Measurements from ENCODE around the gene ALK. TPM values are rescaled to one million over a fixed set of nuclear protein-coding genes. Genes with fewer than 3 reads are reported as not detected.

ALK gene
- total and polyA plus RNA-seq, 10 of the 15 experiments (the other 5 are each of a cell fraction or from before 2014, with no cell fraction given) = 0.11 TPM; not detected in 9

GRCh38 chr2:29311458-29311857 lies 609.9 kb downstream of the ALK start:
- no peaks in the 10 kb centered on the region for H3K36me3 ChIP-seq (ENCODE audit: control insufficient read depth in 2 of 2, insufficient read depth in 2 of 2, low read length in 1 of 2)
- H3K9ac ChIP-seq (ENCODE audit: control insufficient read depth, insufficient read depth, low read length) = no peak overlapping the region
- no peak for DNase-seq (ENCODE audit: low read depth, low spot score)
- H3K27me3 ChIP-seq (replicated peaks in 1 of 2; ENCODE audit: control insufficient read depth in 2 of 2, insufficient read depth in 2 of 2, low read length in 1 of 2) = no peaks in the 10 kb centered on the region
- no peak for FAIRE-seq
- WGBS (ENCODE audit: insufficient coverage, insufficient replicate concordance, low lambda C conversion rate, missing lambda C conversion rate) = 54% methylated on average over 5 of the region's 5 CpGs
- H3K4me2 ChIP-seq (ENCODE audit: control insufficient read depth, insufficient read depth) = no peak overlapping the region
- no peak overlapping the region for H3K27ac ChIP-seq (ENCODE audit: control insufficient read depth, insufficient read depth)
- SMC1A ChIA-PET (ENCODE audit: uncharacterized antibody, unreplicated experiment) = no interaction called here
- POLR2A ChIA-PET = no interaction called here
- no peak overlapping the region for H2AFZ ChIP-seq (ENCODE audit: control insufficient read depth, low read depth, low read length)
- no TSS peak for BruUV-seq (replicated peaks)
- H3K79me2 ChIP-seq (ENCODE audit: control insufficient read depth, insufficient read depth, low read length) = no peaks in the 10 kb centered on the region
- H3K4me1 ChIP-seq (ENCODE audit: control insufficient read depth, insufficient read depth, low read length) = peaks cover 33% of the 10 kb centered on the region
- in situ Hi-C loops (cut with MboI) = no loop called here
- H3K4me3 ChIP-seq = no peak overlapping the region
- H3K9me3 ChIP-seq (replicated peaks; ENCODE audit: control insufficient read depth, insufficient read depth, low read length) = no peaks in the 10 kb centered on the region
- CTCF ChIA-PET = no interaction called here
- no peak for ATAC-seq
- no peaks in the 10 kb centered on the region for H4K20me1 ChIP-seq (ENCODE audit: control insufficient read depth, insufficient read depth)
- RAD21 ChIA-PET (ENCODE audit: unreplicated experiment) = interaction anchor here (0.5 to 1.3 kb wide), 2 partner anchors 11 to 529 kb away, joined by 3 to 5 read pairs; no protein-coding TSS in a partner anchor
- intact Hi-C loops (cut with micrococcal nuclease; ENCODE audit: unreplicated experiment) = loop anchor here (10.0 kb wide), 2 partner anchors 273 to 413 kb away; no protein-coding TSS in a partner anchor
- TF ChIP-seq GABPA (IDR thresholded peaks at IDR 0.05; ENCODE audit: low read depth) (no peak), BRCA1 (IDR thresholded peaks at IDR 0.05; ENCODE audit: low read depth, low read length) (no peak), SMARCA5 (IDR thresholded peaks at IDR 0.05) (no peak), HDAC6 (IDR thresholded peaks at IDR 0.05; ENCODE audit: unreplicated experiment) (no peak), POLR2A (IDR thresholded peaks at IDR 0.05; ENCODE audit: low read depth, low read length) (no peak), MYB (IDR thresholded peaks at IDR 0.05; ENCODE audit: borderline replicate concordance, low read depth, low read length) (no peak), CHD4 (IDR thresholded peaks at IDR 0.05) (no peak), CTCF (IDR thresholded peaks at IDR 0.05 in 2 of 3, conservative IDR thresholded peaks at IDR 0.05 in 1 of 3; ENCODE audit: control insufficient read depth in 2 of 3, extremely low read depth in 1 of 3, insufficient read depth in 1 of 3, low read depth in 3 of 3, low read length in 3 of 3) (no peak), SPI1 (IDR thresholded peaks at IDR 0.05; ENCODE audit: borderline replicate concordance, insufficient read depth, low read depth, low read length) (no peak), BMI1 (IDR thresholded peaks at IDR 0.05; ENCODE audit: borderline replicate concordance) (no peak)
- TF ChIP-seq, protein P1, sequence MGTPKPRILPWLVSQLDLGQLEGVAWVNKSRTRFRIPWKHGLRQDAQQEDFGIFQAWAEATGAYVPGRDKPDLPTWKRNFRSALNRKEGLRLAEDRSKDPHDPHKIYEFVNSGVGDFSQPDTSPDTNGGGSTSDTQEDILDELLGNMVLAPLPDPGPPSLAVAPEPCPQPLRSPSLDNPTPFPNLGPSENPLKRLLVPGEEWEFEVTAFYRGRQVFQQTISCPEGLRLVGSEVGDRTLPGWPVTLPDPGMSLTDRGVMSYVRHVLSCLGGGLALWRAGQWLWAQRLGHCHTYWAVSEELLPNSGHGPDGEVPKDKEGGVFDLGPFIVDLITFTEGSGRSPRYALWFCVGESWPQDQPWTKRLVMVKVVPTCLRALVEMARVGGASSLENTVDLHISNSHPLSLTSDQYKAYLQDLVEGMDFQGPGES (IDR thresholded peaks at IDR 0.05) = no peak
- TF ChIP-seq, protein P2, sequence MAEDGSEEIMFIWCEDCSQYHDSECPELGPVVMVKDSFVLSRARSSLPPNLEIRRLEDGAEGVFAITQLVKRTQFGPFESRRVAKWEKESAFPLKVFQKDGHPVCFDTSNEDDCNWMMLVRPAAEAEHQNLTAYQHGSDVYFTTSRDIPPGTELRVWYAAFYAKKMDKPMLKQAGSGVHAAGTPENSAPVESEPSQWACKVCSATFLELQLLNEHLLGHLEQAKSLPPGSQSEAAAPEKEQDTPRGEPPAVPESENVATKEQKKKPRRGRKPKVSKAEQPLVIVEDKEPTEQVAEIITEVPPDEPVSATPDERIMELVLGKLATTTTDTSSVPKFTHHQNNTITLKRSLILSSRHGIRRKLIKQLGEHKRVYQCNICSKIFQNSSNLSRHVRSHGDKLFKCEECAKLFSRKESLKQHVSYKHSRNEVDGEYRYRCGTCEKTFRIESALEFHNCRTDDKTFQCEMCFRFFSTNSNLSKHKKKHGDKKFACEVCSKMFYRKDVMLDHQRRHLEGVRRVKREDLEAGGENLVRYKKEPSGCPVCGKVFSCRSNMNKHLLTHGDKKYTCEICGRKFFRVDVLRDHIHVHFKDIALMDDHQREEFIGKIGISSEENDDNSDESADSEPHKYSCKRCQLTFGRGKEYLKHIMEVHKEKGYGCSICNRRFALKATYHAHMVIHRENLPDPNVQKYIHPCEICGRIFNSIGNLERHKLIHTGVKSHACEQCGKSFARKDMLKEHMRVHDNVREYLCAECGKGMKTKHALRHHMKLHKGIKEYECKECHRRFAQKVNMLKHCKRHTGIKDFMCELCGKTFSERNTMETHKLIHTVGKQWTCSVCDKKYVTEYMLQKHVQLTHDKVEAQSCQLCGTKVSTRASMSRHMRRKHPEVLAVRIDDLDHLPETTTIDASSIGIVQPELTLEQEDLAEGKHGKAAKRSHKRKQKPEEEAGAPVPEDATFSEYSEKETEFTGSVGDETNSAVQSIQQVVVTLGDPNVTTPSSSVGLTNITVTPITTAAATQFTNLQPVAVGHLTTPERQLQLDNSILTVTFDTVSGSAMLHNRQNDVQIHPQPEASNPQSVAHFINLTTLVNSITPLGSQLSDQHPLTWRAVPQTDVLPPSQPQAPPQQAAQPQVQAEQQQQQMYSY (CRISPR knock-in tag; IDR thresholded peaks at IDR 0.05) = no peak
- TF ChIP-seq, protein P3, sequence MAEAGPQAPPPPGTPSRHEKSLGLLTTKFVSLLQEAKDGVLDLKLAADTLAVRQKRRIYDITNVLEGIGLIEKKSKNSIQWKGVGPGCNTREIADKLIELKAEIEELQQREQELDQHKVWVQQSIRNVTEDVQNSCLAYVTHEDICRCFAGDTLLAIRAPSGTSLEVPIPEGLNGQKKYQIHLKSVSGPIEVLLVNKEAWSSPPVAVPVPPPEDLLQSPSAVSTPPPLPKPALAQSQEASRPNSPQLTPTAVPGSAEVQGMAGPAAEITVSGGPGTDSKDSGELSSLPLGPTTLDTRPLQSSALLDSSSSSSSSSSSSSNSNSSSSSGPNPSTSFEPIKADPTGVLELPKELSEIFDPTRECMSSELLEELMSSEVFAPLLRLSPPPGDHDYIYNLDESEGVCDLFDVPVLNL (IDR thresholded peaks at IDR 0.05; ENCODE audit: low read depth, low read length) = no peak
- TF ChIP-seq, protein P4, sequence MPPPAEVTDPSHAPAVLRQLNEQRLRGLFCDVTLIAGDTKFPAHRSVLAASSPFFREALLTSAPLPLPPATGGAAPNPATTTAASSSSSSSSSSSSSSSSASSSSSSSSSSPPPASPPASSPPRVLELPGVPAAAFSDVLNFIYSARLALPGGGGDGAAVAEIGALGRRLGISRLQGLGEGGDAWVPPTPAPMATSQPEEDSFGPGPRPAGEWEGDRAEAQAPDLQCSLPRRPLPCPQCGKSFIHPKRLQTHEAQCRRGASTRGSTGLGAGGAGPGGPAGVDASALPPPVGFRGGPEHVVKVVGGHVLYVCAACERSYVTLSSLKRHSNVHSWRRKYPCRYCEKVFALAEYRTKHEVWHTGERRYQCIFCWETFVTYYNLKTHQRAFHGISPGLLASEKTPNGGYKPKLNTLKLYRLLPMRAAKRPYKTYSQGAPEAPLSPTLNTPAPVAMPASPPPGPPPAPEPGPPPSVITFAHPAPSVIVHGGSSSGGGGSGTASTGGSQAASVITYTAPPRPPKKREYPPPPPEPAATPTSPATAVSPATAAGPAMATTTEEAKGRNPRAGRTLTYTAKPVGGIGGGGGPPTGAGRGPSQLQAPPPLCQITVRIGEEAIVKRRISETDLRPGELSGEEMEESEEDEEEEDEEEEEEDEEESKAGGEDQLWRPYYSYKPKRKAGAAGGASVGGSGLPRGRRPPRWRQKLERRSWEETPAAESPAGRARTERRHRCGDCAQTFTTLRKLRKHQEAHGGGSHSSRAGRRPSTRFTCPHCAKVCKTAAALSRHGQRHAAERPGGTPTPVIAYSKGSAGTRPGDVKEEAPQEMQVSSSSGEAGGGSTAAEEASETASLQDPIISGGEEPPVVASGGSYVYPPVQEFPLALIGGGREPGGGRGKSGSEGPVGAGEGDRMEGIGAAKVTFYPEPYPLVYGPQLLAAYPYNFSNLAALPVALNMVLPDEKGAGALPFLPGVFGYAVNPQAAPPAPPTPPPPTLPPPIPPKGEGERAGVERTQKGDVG (CRISPR knock-in tag; IDR thresholded peaks at IDR 0.05) = no peak

Measured in GM12878 (cell line).